Choroid plexus epithelial cell (primary cell): Measurements from ENCODE around the gene INTS14.

Source experiments
- DNase-seq: peaks from one replicate; pipeline ENCODE4 v3.0.0-alpha.2; 2010; ENCODE audit warnings: low read depth
- H3K4me3 ChIP-seq: 2 replicates; pipeline ENCODE4 v1.5.1; 2011; ENCODE audit warnings: low read depth, mild to moderate bottlenecking, control low read depth, low read length, moderate library complexity
- TF ChIP-seq, protein P1 (sequence below): conservative IDR thresholded peaks from 2 replicates; pipeline ENCODE4 v1.5.1; 2011; ENCODE audit warnings: low read depth, mild to moderate bottlenecking, control low read depth, inconsistent platforms, low read length, moderate library complexity

INTS14 gene

DNA sequence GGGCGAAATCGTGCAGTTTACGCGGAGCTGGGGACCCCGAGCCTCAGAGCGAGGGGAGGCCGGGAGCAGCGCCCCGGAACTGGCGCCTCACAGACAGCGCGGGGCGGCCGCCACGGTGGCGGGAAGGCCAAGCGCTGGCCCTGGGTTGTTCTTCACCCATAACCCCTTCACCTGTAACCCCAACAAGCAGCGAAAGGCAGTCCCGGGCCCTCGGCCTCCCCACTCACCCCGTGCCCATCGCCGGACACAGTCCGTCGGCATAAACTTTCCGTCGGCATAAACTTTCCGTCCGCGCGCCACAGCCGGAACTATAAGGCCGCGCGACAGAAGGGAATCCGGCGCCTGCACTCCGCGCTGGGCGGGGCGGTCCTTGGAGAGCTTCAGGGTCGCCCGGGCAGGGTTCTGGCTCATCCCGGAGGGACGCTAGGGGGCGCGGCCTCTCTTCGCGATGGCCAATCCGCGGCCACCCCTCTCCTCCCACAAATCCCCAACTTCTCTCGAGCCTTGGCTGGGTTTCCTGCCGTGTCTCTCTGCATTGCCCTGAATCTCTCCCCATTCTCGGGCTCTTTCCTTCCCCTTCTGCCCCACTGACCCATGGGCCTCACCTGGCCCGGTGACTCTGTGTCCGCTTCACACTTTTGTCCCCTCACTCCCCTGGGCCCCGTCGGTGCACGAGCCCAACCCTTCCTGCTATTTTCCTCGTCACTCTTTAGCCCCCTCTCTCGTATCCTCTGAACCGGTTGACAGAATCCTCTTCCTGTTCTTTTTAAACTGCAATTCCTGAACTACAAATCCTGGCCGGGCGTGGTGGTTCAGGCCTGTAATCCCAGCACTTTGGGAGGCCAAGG lies at the start of gene INTS14:
INTS14 (minus strand) TSS at position 261 of the 848 bp plus-strand sequence. CDS start 3,751 bp downstream, outside the sequence.
- DNase-seq: peak; percentile 98
- TF ChIP-seq, protein P1, sequence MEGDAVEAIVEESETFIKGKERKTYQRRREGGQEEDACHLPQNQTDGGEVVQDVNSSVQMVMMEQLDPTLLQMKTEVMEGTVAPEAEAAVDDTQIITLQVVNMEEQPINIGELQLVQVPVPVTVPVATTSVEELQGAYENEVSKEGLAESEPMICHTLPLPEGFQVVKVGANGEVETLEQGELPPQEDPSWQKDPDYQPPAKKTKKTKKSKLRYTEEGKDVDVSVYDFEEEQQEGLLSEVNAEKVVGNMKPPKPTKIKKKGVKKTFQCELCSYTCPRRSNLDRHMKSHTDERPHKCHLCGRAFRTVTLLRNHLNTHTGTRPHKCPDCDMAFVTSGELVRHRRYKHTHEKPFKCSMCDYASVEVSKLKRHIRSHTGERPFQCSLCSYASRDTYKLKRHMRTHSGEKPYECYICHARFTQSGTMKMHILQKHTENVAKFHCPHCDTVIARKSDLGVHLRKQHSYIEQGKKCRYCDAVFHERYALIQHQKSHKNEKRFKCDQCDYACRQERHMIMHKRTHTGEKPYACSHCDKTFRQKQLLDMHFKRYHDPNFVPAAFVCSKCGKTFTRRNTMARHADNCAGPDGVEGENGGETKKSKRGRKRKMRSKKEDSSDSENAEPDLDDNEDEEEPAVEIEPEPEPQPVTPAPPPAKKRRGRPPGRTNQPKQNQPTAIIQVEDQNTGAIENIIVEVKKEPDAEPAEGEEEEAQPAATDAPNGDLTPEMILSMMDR: peak; percentile 44
- peak within 1 kb of the TSS; percentile 94 for H3K4me3 ChIP-seq

DNA sequence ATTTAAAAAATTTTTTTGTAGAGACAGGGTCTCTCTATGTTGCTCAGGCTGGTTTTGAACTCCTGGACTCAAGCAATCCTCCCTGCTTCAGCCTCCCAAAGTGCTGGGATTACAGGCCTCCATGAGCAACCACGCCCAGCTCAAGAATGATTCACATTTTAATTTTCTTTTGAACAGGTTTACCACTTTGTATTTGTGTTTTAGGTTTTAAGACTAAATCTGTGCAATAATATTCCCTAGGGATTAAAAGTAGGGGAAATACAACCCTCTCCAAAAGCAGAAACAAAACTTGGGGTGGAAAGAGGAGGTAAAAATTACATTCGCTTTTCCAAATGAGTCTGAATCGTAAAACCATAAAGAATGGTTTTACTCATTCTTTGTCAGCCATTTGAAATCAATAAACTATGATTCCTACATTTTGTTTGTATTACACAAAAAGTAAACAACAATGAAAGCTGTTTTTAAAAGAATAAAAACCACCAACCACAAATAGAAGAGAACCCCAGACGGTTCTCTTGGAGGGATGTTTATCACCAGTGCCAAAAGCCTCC lies 48.6 kb upstream of the INTS14 start:
- no peak overlapping the region for H3K4me3 ChIP-seq
- TF ChIP-seq, protein P1: no peak
- DNase-seq: no peak

DNA sequence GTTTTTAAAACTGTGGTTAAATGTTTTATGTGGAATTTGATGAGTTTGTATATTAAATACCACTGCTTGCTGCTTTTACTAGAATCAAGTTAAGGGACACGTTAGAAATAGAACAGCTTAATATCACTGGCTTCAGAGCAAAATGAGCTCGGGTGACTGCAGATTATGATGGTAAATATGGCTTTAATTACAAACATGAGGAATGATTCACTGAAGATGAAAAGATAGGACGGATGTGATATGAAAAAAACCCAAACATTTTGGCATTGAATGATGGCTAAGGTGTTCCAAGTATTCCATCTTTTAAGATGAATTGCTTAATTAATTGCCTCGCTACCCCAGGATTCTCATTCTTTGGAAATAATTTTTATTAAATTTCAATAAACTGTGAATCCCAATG lies 44.5 kb upstream of the INTS14 start:
- no peak overlapping the region for H3K4me3 ChIP-seq
- TF ChIP-seq, protein P1: no peak
- no peak for DNase-seq

DNA sequence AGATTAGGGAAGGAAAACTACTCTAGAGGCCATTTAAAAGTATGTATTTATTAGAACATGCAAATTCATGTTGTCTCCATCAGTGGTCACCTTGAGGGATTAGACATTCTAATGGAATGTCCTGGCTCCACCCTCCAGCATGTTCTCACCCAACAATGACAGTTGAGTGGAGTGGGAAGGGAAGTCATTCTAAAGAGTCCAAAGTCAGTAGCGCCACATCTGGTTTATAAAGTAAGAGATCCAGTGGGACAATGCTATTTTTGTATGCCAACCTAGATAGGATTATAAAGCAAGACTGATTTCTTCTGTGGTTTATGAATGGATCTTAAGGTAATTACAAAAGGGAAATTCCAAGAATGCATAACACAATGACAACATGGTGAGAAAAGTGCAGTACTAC lies 44.1 kb upstream of the INTS14 start:
- DNase-seq: peak; percentile 47
- TF ChIP-seq, protein P1: no peak
- no peak overlapping the region for H3K4me3 ChIP-seq

DNA sequence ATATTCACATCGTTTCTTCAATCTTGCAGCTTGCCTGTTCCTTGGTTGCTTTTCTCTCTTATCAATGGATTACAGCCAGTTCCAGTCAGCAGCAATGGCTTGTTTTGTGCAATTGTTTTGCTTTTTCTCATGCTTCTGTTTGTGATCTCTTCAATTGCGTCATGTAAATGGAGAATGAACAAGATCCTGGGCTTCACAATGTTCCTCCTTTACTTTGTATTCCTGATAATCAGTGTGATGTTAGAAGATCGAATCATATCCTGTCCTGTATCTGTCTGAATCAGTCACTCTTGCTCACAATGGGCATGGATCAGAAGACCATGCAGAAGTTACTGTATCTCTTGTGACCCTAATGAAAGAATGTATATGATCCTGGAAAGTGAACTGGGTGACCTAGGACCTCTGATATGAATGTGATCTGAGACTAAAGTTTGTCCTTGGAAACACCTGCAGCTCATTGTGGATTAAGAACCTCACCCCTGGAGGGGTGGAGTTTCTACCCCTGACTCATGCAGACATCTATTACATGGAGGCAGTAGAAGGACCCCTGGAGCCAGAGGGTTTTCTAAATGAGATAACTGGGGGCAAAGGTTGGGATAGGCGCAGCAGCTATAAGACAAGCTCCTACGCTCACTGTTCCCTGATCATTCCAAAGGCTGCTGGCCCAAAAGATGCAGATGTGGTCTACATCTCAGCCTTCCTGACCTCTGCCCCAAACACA lies 43.0 kb upstream of the INTS14 start:
- TF ChIP-seq, protein P1: no peak

DNA sequence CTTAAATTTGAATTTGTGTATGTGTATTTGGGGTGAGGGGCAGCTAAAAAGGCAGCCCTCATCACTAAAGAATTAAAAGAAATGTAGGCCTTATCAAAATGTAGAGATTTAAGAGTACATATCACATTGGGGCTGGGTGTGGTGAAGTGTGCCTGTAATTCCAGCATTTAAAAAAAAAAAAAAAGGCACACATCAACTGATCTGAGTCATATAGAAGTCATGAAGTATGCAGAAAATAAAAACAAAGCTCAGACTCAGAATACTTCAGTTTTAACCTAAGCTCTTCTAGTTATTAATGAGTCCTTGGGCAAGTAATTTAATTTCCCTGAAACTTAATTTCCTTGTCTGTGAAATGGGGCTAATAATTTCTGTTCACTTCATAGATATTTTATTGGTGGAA lies 42.4 kb upstream of the INTS14 start:
- peak; percentile 52 for DNase-seq
- TF ChIP-seq, protein P1: no peak

More for the DNA sequence above, 43.0 kb upstream of the INTS14 start:
- DNase-seq: peak; percentile 58
- no peak overlapping the region for H3K4me3 ChIP-seq

More for the DNA sequence above, 42.4 kb upstream of the INTS14 start:
- no peak overlapping the region for H3K4me3 ChIP-seq
